Testis (tissue), 2 donors: ENCODE results near the gene FAM53A.

ENCODE experiments used
- CTCF ChIP-seq, 3 experiments: fragments of 450-650 bp in 2 of 3; fragments of 200-600 bp in 1 of 3; sonication (generic) in 1 of 3; IDR thresholded peaks; one replicate each; pipeline ENCODE4 v1.5.1; 2016 to 2019; ENCODE audit warnings: antibody characterized with exemption in 3 of 3, mild to moderate bottlenecking in 2 of 3, moderate library complexity in 1 of 3
- POLR2A ChIP-seq: fragments of 450-650 bp; IDR thresholded peaks from one replicate; pipeline ENCODE4 v1.6.1; 2017; ENCODE audit warnings: antibody characterized with exemption, mild to moderate bottlenecking, moderate library complexity

GRCh38 chr4:1604181-1604705, 79.9 kb downstream of the FAM53A start:
- no peak for TF ChIP-seq CTCF (IDR thresholded peaks at IDR 0.05)
- TF ChIP-seq POLR2A, result no peak
